Stimulated activated naive CD8-positive, alpha-beta T cell treated with anti-CD3 and anti-CD28 coated beads, Interleukin-15, Interleukin-2, amounts not matched to agents 100 U/mL and 50 U/mL, for 24 hours (primary cell): Measurements from ENCODE around the gene C1QTNF1.

Experiments used
- ATAC-seq: fragments of 150-1000 bp; cut with Tn5 transposase; one replicate; pipeline ENCODE4 v1.10.0; 2021
- DNase-seq: peaks from one replicate; pipeline ENCODE4 v3.0.0; 2021

C1QTNF1 gene

GRCh38 chr17:79093270-79093669, 69.3 kb downstream of the C1QTNF1 start:
- no peak for ATAC-seq
- DNase-seq, result no peak

GRCh38 chr17:79094261-79094660, 70.3 kb downstream of the C1QTNF1 start:
- ATAC-seq (no peak), DNase-seq (no peak)

- DNase-seq (no peak), ATAC-seq (no peak)
Measured at GRCh38 chr17:79095345-79096055, 71.5 kb downstream of the C1QTNF1 start.

GRCh38 chr17:79096477-79096876, 72.5 kb downstream of the C1QTNF1 start:
- ATAC-seq (no peak), DNase-seq (no peak)

- DNase-seq, result no peak
Measured at GRCh38 chr17:79097226-79098055, 73.5 kb downstream of the C1QTNF1 start.

GRCh38 chr17:79098282-79098867, 74.4 kb downstream of the C1QTNF1 start:
- ATAC-seq, result no peak
- DNase-seq, result no peak

More at GRCh38 chr17:79097226-79098055, 73.5 kb downstream of the C1QTNF1 start:
- ATAC-seq, result no peak
